ENCODE measurements around the gene NDFIP2.

GRCh38 chr13:79585033-79585432 is 104.1 kb downstream of the NDFIP2 start:
- TF ChIP-seq POLR2A (IDR thresholded peaks at IDR 0.05), result no peak
- no peak for TF ChIP-seq CTCF (IDR thresholded peaks at IDR 0.05)
